ENCODE data around the gene TBCB.

GRCh38 chr19:36106991-36107390 is 8.3 kb upstream of the TBCB start:
- TF ChIP-seq CTCF (IDR thresholded peaks at IDR 0.05; ENCODE audit: low read length) (no peak), EZH2 (IDR thresholded peaks at IDR 0.05; ENCODE audit: borderline replicate concordance, low read length) (no peak)
